Measurements from ENCODE around the gene IL31RA.

DNA sequence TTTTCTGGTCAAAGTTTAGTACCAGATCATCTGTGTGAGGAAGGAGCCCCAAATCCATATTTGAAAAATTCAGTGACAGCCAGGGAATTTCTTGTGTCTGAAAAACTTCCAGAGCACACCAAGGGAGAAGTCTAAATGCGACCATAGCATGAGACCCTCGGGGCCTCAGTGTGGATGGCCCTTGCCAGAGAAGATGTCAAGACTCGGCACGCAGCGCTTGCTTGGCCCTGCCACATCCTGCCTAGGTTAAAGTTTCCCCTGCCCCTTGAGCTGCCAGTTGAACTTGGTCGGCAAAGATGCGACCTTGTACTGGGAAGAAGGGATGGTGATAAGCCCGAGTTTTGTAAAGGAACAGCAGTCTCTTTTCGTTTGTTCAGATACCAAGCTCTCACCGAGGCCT lies 65.8 kb downstream of the IL31RA start:
- TF ChIP-seq CTCF (conservative IDR thresholded peaks at IDR 0.05), result no peak
- TF ChIP-seq ZFX (IDR thresholded peaks at IDR 0.05), result no peak

Measured in C4-2B (cell line).